Spleen (tissue), 11 donors: Measurements from ENCODE around the gene OTUB1. TPM values are rescaled to one million over a fixed set of nuclear protein-coding genes. Genes with fewer than 3 reads are reported as not detected.

Experiments used
- DNase-seq: peaks from one replicate; pipeline ENCODE4 v3.0.0-alpha.2; 2020
- H3K27ac ChIP-seq, 8 donors: fragments of 200-600 bp; sonication (generic) in 7 of 8; 1 replicate in 4 of 8; 2 replicates in 4 of 8; pipeline versions ENCODE4 v1.5.0 to v1.8.0; 2016 to 2021; ENCODE audit warnings: inconsistent platforms in 4 of 8, mild to moderate bottlenecking in 4 of 8, moderate library complexity in 1 of 8
- H3K27me3 ChIP-seq, 7 donors: fragments of 200-600 bp; sonication (generic) in 6 of 7; replicated peaks in 1 of 7; 1 replicate in 4 of 7; 2 replicates in 3 of 7; pipeline versions ENCODE4 v1.5.0 to v1.8.0; 2016 to 2021; ENCODE audit warnings: inconsistent platforms in 3 of 7, mild to moderate bottlenecking in 1 of 7
- H3K36me3 ChIP-seq, 6 donors: fragments of 200-600 bp; sonication (generic) in 5 of 6; 1 replicate in 4 of 6; 2 replicates in 2 of 6; pipeline versions ENCODE4 v1.5.0 to v1.8.0; 2016 to 2021; ENCODE audit warnings: inconsistent platforms in 2 of 6
- H3K4me1 ChIP-seq, 6 donors: fragments of 200-600 bp; sonication (generic) in 5 of 6; 1 replicate in 3 of 6; 2 replicates in 3 of 6; pipeline versions ENCODE4 v1.5.0 to v1.8.0; 2016 to 2021; ENCODE audit warnings: inconsistent platforms in 3 of 6
- H3K4me3 ChIP-seq, 8 donors: fragments of 200-600 bp; sonication (generic) in 7 of 8; 1 replicate in 4 of 8; 2 replicates in 4 of 8; pipeline versions ENCODE4 v1.5.0 to v1.8.0; 2016 to 2021; ENCODE audit warnings: inconsistent platforms in 4 of 8, mild to moderate bottlenecking in 4 of 8, moderate library complexity in 2 of 8
- H3K9me3 ChIP-seq, 8 donors: fragments of 200-600 bp; sonication (generic) in 7 of 8; 1 replicate in 4 of 8; 2 replicates in 4 of 8; pipeline versions ENCODE4 v1.5.0 to v1.8.0; 2016 to 2021; ENCODE audit warnings: inconsistent platforms in 4 of 8
- CTCF ChIP-seq, 11 experiments: fragments of 200-600 bp in 7 of 11; fragments of 450-650 bp in 4 of 11; sonication (generic) in 4 of 11; IDR thresholded peaks in 8 of 11; conservative IDR thresholded peaks in 3 of 11; 1 replicate in 7 of 11; 2 replicates in 4 of 11; pipeline versions ENCODE4 v1.4.0 to v1.8.0; 2016 to 2021; ENCODE audit warnings: antibody characterized with exemption in 11 of 11, inconsistent platforms in 4 of 11, mild to moderate bottlenecking in 1 of 11
- POLR2A ChIP-seq, 3 donors: fragments of 450-650 bp; IDR thresholded peaks; one replicate each; pipeline ENCODE4 v1.5.1; 2017; ENCODE audit warnings: antibody characterized with exemption in 3 of 3, mild to moderate bottlenecking in 1 of 3
- POLR2AphosphoS5 ChIP-seq, 3 donors: sonication (generic); formaldehyde crosslinking; IDR thresholded peaks; one replicate each; pipeline ENCODE4 v1.5.1; 2017; ENCODE audit warnings: antibody characterized with exemption in 3 of 3
- WGBS, 5 donors: extraction: QIAGEN DNeasy Blood & Tissue Kit in 3 of 5; methylation state at CpG; one replicate each; pipeline versions ENCODE4 v1.1.5 to v1.1.7; 2013 to 2018; 5-methylcytosine and 5-hydroxymethylcytosine counted together
- intact Hi-C: fragments of 100-400 bp; cut with DNase I; formaldehyde crosslinking; loops from one replicate; pipeline ENCODE4 v1.15.0; 2023; ENCODE audit warnings: low total_unique reads
- polyA plus RNA-seq, 3 donors: library from polyadenylated mRNA; stranded (reverse); fragments of 200-250 nt; gene quantifications; one replicate each; pipeline ENCODE4 v1.2.1, GENCODE V29; 2013
- total RNA-seq, 7 donors: library from RNA; depleted of rRNA in 3 of 7; stranded (reverse); fragments of >200 nt in 3 of 7; fragmentation: NEBNext Ultra II Directional in 4 of 7; extraction: Animal tissue kit (Norgen Biotek cat#: 25700) in 4 of 7; gene quantifications; one replicate each; pipeline versions ENCODE4 v1.1.0 to v1.2.1, GENCODE V29; 2016 to 2021
- donor health status: healthy with polysubstance abuse.
- donor health status: DM: no; HTN: no; CAD: no; lungs with moderate emphysema.
- donor health status: DM: no; HTN: no; CAD: no.
- donor health status: Bipolar disorder and iron deficiency.
- donor health status: healthy.
- donor health status: DM: no; HTN: no; CAD: no.
- donor health status: DM: yes; HTN: yes; CAD: no.

The OTUB1 gene
- total and polyA plus RNA-seq, 10 donors: 56.1 to 89.7 (median 63.5) TPM

GRCh38 chr11:64000026-64000739 lies 13.9 kb downstream of the OTUB1 start:
- peaks cover 0 to 36% (median 0%) of the 10 kb centered on the region in 7 donors for H3K27me3 ChIP-seq
- TF ChIP-seq POLR2A (IDR thresholded peaks at IDR 0.05) (no peak), CTCF (IDR thresholded peaks at IDR 0.05 in 8 of 11, conservative IDR thresholded peaks at IDR 0.05 in 3 of 11) (peak; percentile 54 to 95 (median 83)), POLR2AphosphoS5 (IDR thresholded peaks at IDR 0.05) (peak in 2 of 3 donors; percentile 55 to 60)
- peak overlapping the region; percentile 18 to 68 (median 44) for H3K4me3 ChIP-seq
- peak; percentile 94 for DNase-seq
- peaks cover 4 to 40% (median 31%) of the 10 kb centered on the region in 6 donors for H3K36me3 ChIP-seq
- peaks cover 39 to 84% (median 64%) of the 10 kb centered on the region in 6 donors for H3K4me1 ChIP-seq
- WGBS, 5 donors: 1 to 3% (median 2%) methylated on average over 18 to 67 of the region's 67 CpGs
- intact Hi-C loops: loop anchor here (2.0 kb wide), 1 partner anchor 149 kb away; no protein-coding TSS in a partner anchor
- no peaks in the 10 kb centered on the region for H3K9me3 ChIP-seq
- H3K27ac ChIP-seq: peak overlapping the region in 5 of 8 donors; percentile 67 to 84 (median 76)

- Histone ChIP-seq H3K4me3 (peak overlapping the region; percentile 18 to 68 (median 44)), H3K36me3 (peaks cover 4 to 32% (median 24%) of the 10 kb centered on the region in 6 donors), H3K4me1 (peaks cover 39 to 91% (median 68%) of the 10 kb centered on the region in 6 donors), H3K27me3 (peaks cover 0 to 40% (median 0%) of the 10 kb centered on the region in 7 donors), H3K27ac (peak overlapping the region in 6 of 8 donors; percentile 46 to 84 (median 73)), H3K9me3 (no peaks in the 10 kb centered on the region)
- intact Hi-C loops: loop anchor here (2.0 kb wide), 1 partner anchor 148 kb away; no protein-coding TSS in a partner anchor
- DNase-seq: no peak
- TF ChIP-seq POLR2A (IDR thresholded peaks at IDR 0.05) (no peak), CTCF (IDR thresholded peaks at IDR 0.05 in 8 of 11, conservative IDR thresholded peaks at IDR 0.05 in 3 of 11) (peak in 2 of 11 experiments; percentile 7 to 34), POLR2AphosphoS5 (IDR thresholded peaks at IDR 0.05) (peak in 2 of 3 donors; percentile 12 to 42)
- WGBS, 5 donors: 13 to 21% (median 18%) methylated on average over 32 to 60 of the region's 60 CpGs
Observed at GRCh38 chr11:64000740-64001483, 14.7 kb downstream of the OTUB1 start.

GRCh38 chr11:64001484-64002420 lies 15.5 kb downstream of the OTUB1 start:
- Histone ChIP-seq H3K36me3 (peaks cover 4 to 24% (median 17%) of the 10 kb centered on the region in 6 donors), H3K4me1 (peaks cover 43 to 100% (median 72%) of the 10 kb centered on the region in 6 donors), H3K27me3 (peaks cover 0 to 48% (median 0%) of the 10 kb centered on the region in 7 donors), H3K4me3 (peak overlapping the region in 6 of 8 donors; percentile 31 to 68 (median 46)), H3K27ac (peak overlapping the region in 6 of 8 donors; percentile 46 to 84 (median 73)), H3K9me3 (no peaks in the 10 kb centered on the region)
- DNase-seq: peak; percentile 83
- peak; percentile 62 to 81 (median 76) for TF ChIP-seq POLR2AphosphoS5 (IDR thresholded peaks at IDR 0.05)
- TF ChIP-seq POLR2A (IDR thresholded peaks at IDR 0.05): no peak
- no peak for TF ChIP-seq CTCF (IDR thresholded peaks at IDR 0.05 in 8 of 11, conservative IDR thresholded peaks at IDR 0.05 in 3 of 11)
- intact Hi-C loops: loop anchor here (2.0 kb wide), 1 partner anchor 147 kb away; no protein-coding TSS in a partner anchor
- 33 to 48% (median 38%) methylated on average over 12 to 23 of the region's 23 CpGs for WGBS, 5 donors
